GM18526 (cell line): Measurements from ENCODE around the gene CELF3.

ENCODE experiments used
- POLR2A ChIP-seq: IDR thresholded peaks from 3 replicates; pipeline ENCODE4 v1.6.1; 2011; ENCODE audit not compliant: insufficient read length; ENCODE audit errors: extremely low read depth

The CELF3 gene

GRCh38 chr1:151711044-151711800, 5.4 kb downstream of the CELF3 start:
- TF ChIP-seq POLR2A, result no peak

GRCh38 chr1:151710187-151710840, 6.3 kb downstream of the CELF3 start:
- TF ChIP-seq POLR2A, result no peak

GRCh38 chr1:151708891-151709290, 7.7 kb downstream of the CELF3 start:
- no peak for TF ChIP-seq POLR2A

- no peak for TF ChIP-seq POLR2A
Observed at GRCh38 chr1:151707541-151708065, 9.0 kb downstream of the CELF3 start.

- no peak for TF ChIP-seq POLR2A
Observed at GRCh38 chr1:151706464-151707415, 9.9 kb downstream of the CELF3 start.

- no peak for TF ChIP-seq POLR2A
Observed at GRCh38 chr1:151705753-151706463, 10.7 kb downstream of the CELF3 start.

GRCh38 chr1:151705146-151705545, 11.5 kb downstream of the CELF3 start:
- TF ChIP-seq POLR2A, result no peak

- TF ChIP-seq POLR2A, result no peak
Observed at GRCh38 chr1:151704246-151704645, 12.4 kb downstream of the CELF3 start.

GRCh38 chr1:151703813-151704212, 12.8 kb downstream of the CELF3 start:
- no peak for TF ChIP-seq POLR2A

GRCh38 chr1:151702936-151703335, 13.7 kb downstream of the CELF3 start:
- no peak for TF ChIP-seq POLR2A

- no peak for TF ChIP-seq POLR2A
Observed at GRCh38 chr1:151701515-151701914, 15.1 kb downstream of the CELF3 start.

- no peak for TF ChIP-seq POLR2A
Observed at GRCh38 chr1:151693057-151693651, 23.4 kb downstream of the CELF3 start.

GRCh38 chr1:151692226-151692625, 24.4 kb downstream of the CELF3 start:
- TF ChIP-seq POLR2A, result no peak

GRCh38 chr1:151689494-151689893, 27.1 kb downstream of the CELF3 start:
- no peak for TF ChIP-seq POLR2A
